Fibroblast of villous mesenchyme (primary cell): ENCODE results near the gene PRKCD. TPM values are rescaled to one million over a fixed set of nuclear protein-coding genes. Genes with fewer than 3 reads are reported as not detected.

ENCODE experiments used
- DNase-seq: peaks from one replicate; pipeline ENCODE4 v3.0.0-alpha.2; 2010; ENCODE audit warnings: low read depth
- H3K4me3 ChIP-seq: 2 replicates; pipeline ENCODE4 v1.5.1; 2011; ENCODE audit warnings: low read depth, mild to moderate bottlenecking, low read length
- CTCF ChIP-seq: IDR thresholded peaks from 2 replicates; pipeline ENCODE4 v1.5.1; 2012; ENCODE audit warnings: low read depth, mild to moderate bottlenecking, low read length; ENCODE audit not compliant: insufficient read depth
- total RNA-seq: library from RNA; depleted of rRNA; stranded (reverse); fragments of >200 nt; gene quantifications from 2 replicates; pipeline ENCODE4 v1.2.3, GENCODE V29; 2012

The PRKCD gene
- total RNA-seq, 1 donor, result 1.7 TPM

GRCh38 chr3:53211706-53212702 is 51.0 kb downstream of the PRKCD start:
- H3K4me3 ChIP-seq, result no peak overlapping the region
- DNase-seq, result no peak
- TF ChIP-seq CTCF, result no peak

- DNase-seq, result no peak
- TF ChIP-seq CTCF, result no peak
- H3K4me3 ChIP-seq, result no peak overlapping the region
These were observed 52.3 kb downstream of the PRKCD start for GRCh38 chr3:53213276-53213675.

GRCh38 chr3:53215816-53216215 is 54.8 kb downstream of the PRKCD start:
- no peak for DNase-seq

GRCh38 chr3:53216723-53217122 is 55.7 kb downstream of the PRKCD start:
- no peak for DNase-seq
- TF ChIP-seq CTCF, result no peak
- no peak overlapping the region for H3K4me3 ChIP-seq

More at GRCh38 chr3:53215816-53216215, 54.8 kb downstream of the PRKCD start:
- H3K4me3 ChIP-seq, result no peak overlapping the region
- no peak for TF ChIP-seq CTCF

- no peak for DNase-seq
- no peak for TF ChIP-seq CTCF
These were observed 56.2 kb downstream of the PRKCD start for GRCh38 chr3:53217175-53217574.

GRCh38 chr3:53218131-53218530 is 57.1 kb downstream of the PRKCD start:
- TF ChIP-seq CTCF, result no peak
- no peak overlapping the region for H3K4me3 ChIP-seq
- no peak for DNase-seq

More at GRCh38 chr3:53217175-53217574, 56.2 kb downstream of the PRKCD start:
- no peak overlapping the region for H3K4me3 ChIP-seq
